GM23248 (cell line): ENCODE data around the gene FRZB. TPM values are rescaled to one million over a fixed set of nuclear protein-coding genes. Genes with fewer than 3 reads are reported as not detected.

Experiments
- DNase-seq: peaks from one replicate; pipeline ENCODE4 v3.0.0-alpha.2; 2015
- H2AFZ ChIP-seq: fragments of 200-600 bp; sonication (generic); 2 replicates; pipeline ENCODE4 v1.6.1; 2016; ENCODE audit warnings: antibody characterized with exemption
- H3F3A ChIP-seq: fragments of 200-600 bp; sonication (generic); 2 replicates; pipeline ENCODE4 v1.6.1; 2016; ENCODE audit warnings: mild to moderate bottlenecking, antibody characterized with exemption, mixed run types; ENCODE audit not compliant: insufficient read depth
- H3K27ac ChIP-seq: fragments of 200-600 bp; sonication (generic); 2 replicates; pipeline ENCODE4 v1.5.1; 2016; ENCODE audit warnings: mild to moderate bottlenecking
- H3K27me3 ChIP-seq: fragments of 200-600 bp; sonication (generic); replicated peaks from 2 replicates; pipeline ENCODE4 v1.6.1; 2016; ENCODE audit warnings: mild to moderate bottlenecking; ENCODE audit not compliant: insufficient read depth
- H3K36me3 ChIP-seq: fragments of 200-600 bp; sonication (generic); 2 replicates; pipeline ENCODE4 v1.6.1; 2016; ENCODE audit warnings: low read depth, mild to moderate bottlenecking
- H3K4me1 ChIP-seq: fragments of 200-600 bp; sonication (generic); 2 replicates; pipeline ENCODE4 v1.6.1; 2016; ENCODE audit warnings: mild to moderate bottlenecking; ENCODE audit not compliant: insufficient read depth
- H3K4me2 ChIP-seq: fragments of 200-600 bp; sonication (generic); one replicate; pipeline ENCODE4 v1.6.1; 2016; ENCODE audit warnings: mild to moderate bottlenecking; ENCODE audit not compliant: unreplicated experiment
- H3K4me3 ChIP-seq: fragments of 200-600 bp; sonication (generic); 2 replicates; pipeline ENCODE4 v1.5.1; 2016; ENCODE audit warnings: mild to moderate bottlenecking
- H3K79me2 ChIP-seq: fragments of 200-600 bp; sonication (generic); 2 replicates; pipeline ENCODE4 v1.6.1; 2016; ENCODE audit warnings: mild to moderate bottlenecking; ENCODE audit not compliant: insufficient read depth
- H3K9ac ChIP-seq: fragments of 200-600 bp; sonication (generic); 2 replicates; pipeline ENCODE4 v1.6.1; 2016; ENCODE audit warnings: mild to moderate bottlenecking
- H3K9me2 ChIP-seq: fragments of 200-600 bp; sonication (generic); 2 replicates; pipeline ENCODE4 v1.6.1; 2016; ENCODE audit warnings: mixed run types, mild to moderate bottlenecking, moderate library complexity; ENCODE audit not compliant: insufficient read depth
- H3K9me3 ChIP-seq: fragments of 200-600 bp; sonication (generic); one replicate; pipeline ENCODE4 v1.6.1; 2017; ENCODE audit warnings: low read depth
- H4K20me1 ChIP-seq: fragments of 200-600 bp; sonication (generic); 2 replicates; pipeline ENCODE4 v1.6.0; 2016; ENCODE audit not compliant: insufficient read depth
- EZH2 ChIP-seq: fragments of 200-600 bp; sonication (generic); IDR thresholded peaks from 2 replicates; pipeline ENCODE4 v1.6.1; 2018; ENCODE audit warnings: antibody characterized with exemption, mild to moderate bottlenecking; ENCODE audit not compliant: insufficient read depth, poor library complexity, severe bottlenecking
- EZH2phosphoT487 ChIP-seq: fragments of 200-600 bp; sonication (generic); IDR thresholded peaks from 2 replicates; pipeline ENCODE4 v1.6.1; 2018; ENCODE audit warnings: antibody characterized with exemption, moderate library complexity, mild to moderate bottlenecking, low read depth; ENCODE audit not compliant: insufficient read depth
- WGBS, 2 experiments: methylation state at CpG; one replicate each; pipeline ENCODE4 v1.1.6; 2015 to 2017; ENCODE audit warnings: low lambda C conversion rate in 2 of 2, low coverage in 1 of 2; ENCODE audit errors: missing lambda C conversion rate in 2 of 2; 5-methylcytosine and 5-hydroxymethylcytosine counted together
- in situ Hi-C: fragments of 300-500 bp; cut with MboI; formaldehyde crosslinking; loops from 2 replicates; pipeline ENCODE4 v1.15.0; 2020
- polyA plus RNA-seq: library from polyadenylated mRNA; unstranded; fragments of >200 nt; fragmentation: Nextera tagmentation; extraction: Ambion mirVana; gene quantifications from 2 replicates; pipeline ENCODE4 v1.2.1, GENCODE V29; 2016
- total RNA-seq: library from RNA; depleted of rRNA; stranded (reverse); fragments of >200 nt; shearing (Covaris generic); gene quantifications from 2 replicates; pipeline ENCODE4 v1.2.3, GENCODE V29; 2014

Gene FRZB
- total and polyA plus RNA-seq, 2 experiments from 2014 or later: 0.08 to 0.32 TPM

GRCh38 chr2:182864949-182865570 is 1.4 kb downstream of the FRZB start:
- no peaks in the 10 kb centered on the region for H3K36me3 ChIP-seq
- peaks cover 3% of the 10 kb centered on the region; the same call in 1 of the 2 replicates for H3K27me3 ChIP-seq
- no peaks in the 10 kb centered on the region for H3K9me2 ChIP-seq
- no peak for TF ChIP-seq EZH2
- TF ChIP-seq EZH2phosphoT487: no peak
- no peak overlapping the region for H3K27ac ChIP-seq
- H3K4me3 ChIP-seq: no peak overlapping the region
- H3K4me1 ChIP-seq: no peaks in the 10 kb centered on the region
- 97 to 98% methylated on average over 4 of the region's 4 CpGs for WGBS, 2 experiments
- in situ Hi-C loops: no loop called here
- no peaks in the 10 kb centered on the region for H3K79me2 ChIP-seq
- H3F3A ChIP-seq: peaks cover 6% of the 10 kb centered on the region; the same call in 1 of the 2 replicates
- no peak overlapping the region for H3K4me2 ChIP-seq
- DNase-seq: no peak
- H3K9me3 ChIP-seq: no peaks in the 10 kb centered on the region
- no peaks in the 10 kb centered on the region for H4K20me1 ChIP-seq
- no peak overlapping the region for H2AFZ ChIP-seq
- H3K9ac ChIP-seq: no peak overlapping the region

- in situ Hi-C loops: no loop called here
- Histone ChIP-seq H4K20me1 (no peaks in the 10 kb centered on the region), H3K9me3 (no peaks in the 10 kb centered on the region), H3F3A (peaks cover 5% of the 10 kb centered on the region; the same call in 1 of the 2 replicates), H3K27me3 (peaks cover 3% of the 10 kb centered on the region; the same call in 1 of the 2 replicates), H3K27ac (no peak overlapping the region), H3K4me2 (no peak overlapping the region), H3K9ac (no peak overlapping the region), H3K36me3 (no peaks in the 10 kb centered on the region), H2AFZ (no peak overlapping the region), H3K4me3 (no peak overlapping the region), H3K4me1 (no peaks in the 10 kb centered on the region), H3K9me2 (no peaks in the 10 kb centered on the region), H3K79me2 (no peaks in the 10 kb centered on the region)
- no peak for DNase-seq
- TF ChIP-seq EZH2 (no peak), EZH2phosphoT487 (no peak)
Measured at GRCh38 chr2:182863642-182864041, 2.8 kb downstream of the FRZB start.

GRCh38 chr2:182862091-182862490 is 4.3 kb downstream of the FRZB start:
- Histone ChIP-seq H3K4me2 (no peak overlapping the region), H3F3A (no peaks in the 10 kb centered on the region), H4K20me1 (no peaks in the 10 kb centered on the region), H3K4me3 (no peak overlapping the region), H3K27ac (no peak overlapping the region), H3K9me3 (no peaks in the 10 kb centered on the region), H3K36me3 (no peaks in the 10 kb centered on the region), H3K9me2 (no peaks in the 10 kb centered on the region), H3K4me1 (no peaks in the 10 kb centered on the region), H2AFZ (no peak overlapping the region), H3K9ac (no peak overlapping the region), H3K27me3 (peaks cover 3% of the 10 kb centered on the region; the same call in 1 of the 2 replicates), H3K79me2 (no peaks in the 10 kb centered on the region)
- WGBS, 2 experiments: 60 to 69% methylated on average over 5 of the region's 5 CpGs
- in situ Hi-C loops: no loop called here
- TF ChIP-seq EZH2phosphoT487: no peak
- DNase-seq: no peak

- no peaks in the 10 kb centered on the region for H3F3A ChIP-seq
- in situ Hi-C loops: no loop called here
- no peaks in the 10 kb centered on the region for H3K9me3 ChIP-seq
Measured at GRCh38 chr2:182860858-182861257, 5.6 kb downstream of the FRZB start.

More at GRCh38 chr2:182860858-182861257, 5.6 kb downstream of the FRZB start:
- DNase-seq: no peak
- H3K79me2 ChIP-seq: no peaks in the 10 kb centered on the region
- H3K9me2 ChIP-seq: no peaks in the 10 kb centered on the region
- WGBS, 2 experiments: 95 to 98% methylated on average over 2 of the region's 2 CpGs
- H3K4me1 ChIP-seq: no peaks in the 10 kb centered on the region
- H3K9ac ChIP-seq: no peak overlapping the region
- TF ChIP-seq EZH2phosphoT487: no peak
- no peak for TF ChIP-seq EZH2
- no peaks in the 10 kb centered on the region for H4K20me1 ChIP-seq
- H3K27ac ChIP-seq: no peak overlapping the region
- peaks cover 3% of the 10 kb centered on the region; the same call in 1 of the 2 replicates for H3K27me3 ChIP-seq
- H3K4me2 ChIP-seq: no peak overlapping the region
- H3K4me3 ChIP-seq: no peak overlapping the region
- no peaks in the 10 kb centered on the region for H3K36me3 ChIP-seq
- no peak overlapping the region for H2AFZ ChIP-seq
